Immature natural killer cell (primary cell): ENCODE data around the gene GOLGA7B. TPM values are rescaled to one million over a fixed set of nuclear protein-coding genes. Genes with fewer than 3 reads are reported as not detected.

Experiments used
- DNase-seq, 3 donors: peaks; one replicate each; pipeline ENCODE4 v3.0.0; 2022; ENCODE audit warnings: mixed read lengths in 1 of 3
- H3K27ac Mint-ChIP-seq, 6 donors: one replicate each; pipeline ENCODE4 v1.8.0; 2020; ENCODE audit warnings: mixed read lengths in 6 of 6, mild to moderate bottlenecking in 5 of 6, inconsistent platforms in 4 of 6, moderate library complexity in 3 of 6
- H3K27me3 Mint-ChIP-seq, 3 donors: one replicate each; pipeline ENCODE4 v1.8.0; 2020 to 2021; ENCODE audit warnings: low read depth in 3 of 3, mild to moderate bottlenecking in 3 of 3, mixed read lengths in 3 of 3, moderate library complexity in 3 of 3, inconsistent platforms in 1 of 3
- H3K36me3 Mint-ChIP-seq, 3 donors: one replicate each; pipeline ENCODE4 v1.8.0; 2020; ENCODE audit warnings: mixed read lengths in 3 of 3, inconsistent platforms in 2 of 3, mild to moderate bottlenecking in 2 of 3
- H3K4me1 Mint-ChIP-seq, 2 donors: one replicate each; pipeline ENCODE4 v1.8.0; 2020; ENCODE audit warnings: inconsistent platforms in 2 of 2, mild to moderate bottlenecking in 2 of 2, mixed read lengths in 2 of 2, moderate library complexity in 1 of 2
- H3K4me3 Mint-ChIP-seq, 5 donors: one replicate each; pipeline ENCODE4 v1.8.0; 2020; ENCODE audit warnings: mild to moderate bottlenecking in 5 of 5, mixed read lengths in 5 of 5, inconsistent platforms in 3 of 5, moderate library complexity in 3 of 5
- H3K9me3 Mint-ChIP-seq, 6 donors: one replicate each; pipeline ENCODE4 v1.8.0; 2020; ENCODE audit warnings: mild to moderate bottlenecking in 6 of 6, mixed read lengths in 6 of 6, inconsistent platforms in 4 of 6, moderate library complexity in 3 of 6
- polyA plus RNA-seq, 3 donors: library from polyadenylated mRNA; unstranded; fragments of 300-500 nt; fragmentation: Illumina TruSeq; gene quantifications; one replicate each; pipeline ENCODE4 v1.2.3, GENCODE V29; 2021

The GOLGA7B gene
- polyA plus RNA-seq, 3 donors from 2014 or later: 0.09 to 0.27 (median 0.17) TPM

DNA sequence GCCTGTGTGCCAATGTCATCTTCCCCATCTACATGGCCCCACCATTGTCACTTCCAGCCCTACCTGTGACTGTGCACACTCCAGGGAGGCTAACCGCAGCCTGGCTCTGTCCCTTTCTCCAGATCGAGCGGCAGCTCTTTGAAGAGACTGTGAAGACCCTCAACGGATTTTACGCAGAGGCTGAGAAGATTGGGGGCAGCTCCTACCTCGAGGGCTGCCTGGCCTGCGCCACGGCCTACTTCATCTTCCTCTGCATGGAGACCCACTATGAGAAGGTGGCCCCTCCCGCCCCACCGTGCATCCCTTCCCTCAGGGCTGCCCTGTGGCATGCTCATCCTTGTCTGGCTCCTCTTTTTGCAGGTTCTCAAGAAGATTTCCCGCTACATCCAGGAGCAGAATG lies 14.2 kb downstream of the GOLGA7B start:
- peaks cover 0 to 6% (median 6%) of the 10 kb centered on the region in 3 donors for H3K36me3 Mint-ChIP-seq
- H3K4me1 Mint-ChIP-seq: peaks cover 17 to 22% of the 10 kb centered on the region in 2 donors
- H3K9me3 Mint-ChIP-seq: no peaks in the 10 kb centered on the region
- H3K27me3 Mint-ChIP-seq: peaks cover 0 to 3% (median 0%) of the 10 kb centered on the region in 3 donors
- no peak overlapping the region for H3K4me3 Mint-ChIP-seq
- DNase-seq: no peak
- H3K27ac Mint-ChIP-seq: peak overlapping the region in 1 of 6 donors; percentile 48

DNA sequence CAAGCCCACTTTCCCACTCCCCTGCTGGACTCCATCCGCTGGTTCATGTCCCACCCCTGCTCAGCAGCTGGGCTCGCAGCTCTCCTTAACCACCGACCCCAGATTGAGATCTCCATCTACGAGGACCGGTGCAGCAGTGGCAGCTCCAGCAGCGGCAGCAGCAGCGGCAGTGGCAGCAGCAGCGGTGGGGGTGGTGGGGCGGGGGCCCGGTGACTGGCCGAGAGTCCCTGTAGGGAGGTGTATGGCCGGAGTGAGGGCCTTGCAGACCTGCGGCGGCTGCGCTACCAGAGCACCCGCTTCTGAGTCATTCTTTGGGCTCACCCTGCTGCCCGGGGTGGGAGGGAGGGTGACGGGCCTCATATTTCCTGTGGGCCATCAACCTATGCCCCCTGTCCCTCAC lies 15.8 kb downstream of the GOLGA7B start:
- Mint-ChIP-seq H3K9me3 (no peaks in the 10 kb centered on the region), H3K36me3 (peaks cover 0 to 6% (median 6%) of the 10 kb centered on the region in 3 donors), H3K4me1 (peaks cover 34 to 39% of the 10 kb centered on the region in 2 donors), H3K27ac (no peak overlapping the region), H3K27me3 (peaks cover 0 to 8% (median 4%) of the 10 kb centered on the region in 3 donors), H3K4me3 (no peak overlapping the region)
- no peak for DNase-seq

DNA sequence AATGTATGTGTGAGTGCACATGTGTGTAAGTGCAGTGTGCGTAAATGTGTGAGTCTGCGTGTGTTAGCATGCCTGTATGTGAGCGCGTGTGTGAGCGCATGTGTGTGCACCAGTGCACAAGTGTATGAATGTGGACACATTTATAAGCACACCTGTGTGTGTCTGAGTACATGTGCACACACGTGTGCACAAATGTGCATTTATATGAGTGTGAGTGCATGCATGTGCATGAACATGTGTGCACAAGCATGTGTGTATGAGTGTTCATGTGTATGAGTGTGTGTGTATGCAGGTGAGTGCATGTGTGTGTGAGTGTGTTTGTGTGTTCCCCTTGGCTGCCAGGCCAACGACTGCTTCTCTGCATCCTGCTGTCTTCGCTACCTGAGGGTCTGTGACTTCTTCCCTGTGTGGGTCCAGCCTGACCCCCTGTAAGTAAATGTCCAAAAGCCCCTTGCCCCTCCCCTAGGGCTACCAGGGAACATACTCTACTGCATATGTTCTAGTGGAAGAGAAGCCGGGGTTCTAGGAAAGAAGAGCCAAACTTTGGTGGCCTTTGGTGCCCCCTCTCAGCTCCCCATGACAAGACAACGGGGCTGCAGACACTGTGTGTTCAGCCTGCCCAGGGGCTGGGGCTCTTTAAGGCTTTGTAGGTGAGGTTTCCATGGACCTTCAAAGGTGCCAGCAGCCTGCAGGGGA lies 17.0 kb downstream of the GOLGA7B start:
- H3K27ac Mint-ChIP-seq: peak overlapping the region in 3 of 6 donors; percentile 5 to 56 (median 55)
- peaks cover 0 to 8% (median 4%) of the 10 kb centered on the region in 3 donors for H3K27me3 Mint-ChIP-seq
- DNase-seq: no peak
- H3K4me3 Mint-ChIP-seq: no peak overlapping the region
- peaks cover 39 to 43% of the 10 kb centered on the region in 2 donors for H3K4me1 Mint-ChIP-seq
- H3K9me3 Mint-ChIP-seq: no peaks in the 10 kb centered on the region
- H3K36me3 Mint-ChIP-seq: peaks cover 0 to 6% (median 6%) of the 10 kb centered on the region in 3 donors

DNA sequence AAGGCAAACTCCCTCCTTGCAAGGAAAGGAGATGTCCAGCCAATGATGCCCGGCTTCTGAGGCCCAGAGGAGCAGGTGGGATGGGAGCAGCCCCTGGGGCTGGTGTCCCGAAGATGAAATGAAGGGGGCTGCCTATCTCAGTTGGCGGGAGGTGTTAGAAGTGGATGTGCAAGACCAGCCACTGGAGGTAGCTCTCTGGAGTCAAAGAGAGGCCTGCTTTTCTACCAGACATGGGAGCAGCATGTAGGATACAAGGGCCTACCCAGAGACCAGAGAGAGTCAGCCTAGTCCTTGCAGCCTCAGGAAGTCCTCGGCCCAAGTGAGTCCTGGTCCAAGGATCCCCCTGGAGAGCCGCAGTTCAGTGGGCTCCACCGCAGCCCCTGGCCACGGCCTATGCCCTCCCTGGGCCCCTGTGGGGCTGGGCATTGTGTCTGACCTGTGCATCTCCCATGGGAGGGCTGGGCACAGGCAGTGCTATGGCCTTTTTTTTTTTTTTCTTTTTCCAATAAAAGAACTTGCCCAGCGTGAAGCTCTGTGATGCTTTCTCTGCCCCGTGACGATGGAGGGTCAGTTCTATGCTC lies 17.7 kb downstream of the GOLGA7B start:
- DNase-seq: no peak
- H3K4me1 Mint-ChIP-seq: peaks cover 39 to 43% of the 10 kb centered on the region in 2 donors
- no peak overlapping the region for H3K4me3 Mint-ChIP-seq
- no peaks in the 10 kb centered on the region for H3K9me3 Mint-ChIP-seq
- peaks cover 0 to 6% (median 6%) of the 10 kb centered on the region in 3 donors for H3K36me3 Mint-ChIP-seq
- H3K27me3 Mint-ChIP-seq: peaks cover 0 to 8% (median 4%) of the 10 kb centered on the region in 3 donors
- peak overlapping the region in 4 of 6 donors; percentile 45 to 93 (median 72) for H3K27ac Mint-ChIP-seq

DNA sequence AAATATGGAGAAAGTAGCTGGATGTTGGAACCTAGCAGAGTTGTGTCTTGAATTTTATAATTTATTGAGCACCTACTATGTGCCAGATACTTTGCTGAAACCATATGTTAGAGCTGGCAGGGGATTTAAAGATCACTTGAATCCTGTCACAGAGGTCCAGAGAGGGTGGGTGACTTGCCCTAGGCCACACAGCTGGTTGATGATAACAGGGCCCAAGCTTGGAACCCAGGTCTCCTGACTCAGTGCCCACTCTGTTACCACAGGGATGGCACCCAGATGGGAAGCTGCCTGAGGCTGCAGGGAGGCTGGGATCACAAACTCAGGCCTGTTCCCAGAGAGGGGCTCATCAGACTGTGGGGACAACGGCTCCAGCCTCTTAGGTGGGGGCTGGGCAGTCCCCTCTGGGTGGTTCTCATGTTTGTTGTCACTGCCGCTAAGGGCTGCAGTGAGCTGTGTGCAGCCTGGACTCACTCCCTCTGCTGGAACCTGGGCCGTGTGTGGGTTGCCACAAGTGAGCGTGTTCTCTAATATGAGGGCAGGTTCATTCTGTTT lies 18.6 kb downstream of the GOLGA7B start:
- Mint-ChIP-seq H3K4me1 (peaks cover 39 to 43% of the 10 kb centered on the region in 2 donors), H3K4me3 (peak overlapping the region in 4 of 5 donors; percentile 17 to 80 (median 72)), H3K9me3 (no peaks in the 10 kb centered on the region), H3K27ac (peak overlapping the region in 4 of 6 donors; percentile 65 to 93 (median 88)), H3K27me3 (peaks cover 0 to 8% (median 4%) of the 10 kb centered on the region in 3 donors), H3K36me3 (peaks cover 0 to 6% (median 0%) of the 10 kb centered on the region in 3 donors)
- DNase-seq: no peak

DNA sequence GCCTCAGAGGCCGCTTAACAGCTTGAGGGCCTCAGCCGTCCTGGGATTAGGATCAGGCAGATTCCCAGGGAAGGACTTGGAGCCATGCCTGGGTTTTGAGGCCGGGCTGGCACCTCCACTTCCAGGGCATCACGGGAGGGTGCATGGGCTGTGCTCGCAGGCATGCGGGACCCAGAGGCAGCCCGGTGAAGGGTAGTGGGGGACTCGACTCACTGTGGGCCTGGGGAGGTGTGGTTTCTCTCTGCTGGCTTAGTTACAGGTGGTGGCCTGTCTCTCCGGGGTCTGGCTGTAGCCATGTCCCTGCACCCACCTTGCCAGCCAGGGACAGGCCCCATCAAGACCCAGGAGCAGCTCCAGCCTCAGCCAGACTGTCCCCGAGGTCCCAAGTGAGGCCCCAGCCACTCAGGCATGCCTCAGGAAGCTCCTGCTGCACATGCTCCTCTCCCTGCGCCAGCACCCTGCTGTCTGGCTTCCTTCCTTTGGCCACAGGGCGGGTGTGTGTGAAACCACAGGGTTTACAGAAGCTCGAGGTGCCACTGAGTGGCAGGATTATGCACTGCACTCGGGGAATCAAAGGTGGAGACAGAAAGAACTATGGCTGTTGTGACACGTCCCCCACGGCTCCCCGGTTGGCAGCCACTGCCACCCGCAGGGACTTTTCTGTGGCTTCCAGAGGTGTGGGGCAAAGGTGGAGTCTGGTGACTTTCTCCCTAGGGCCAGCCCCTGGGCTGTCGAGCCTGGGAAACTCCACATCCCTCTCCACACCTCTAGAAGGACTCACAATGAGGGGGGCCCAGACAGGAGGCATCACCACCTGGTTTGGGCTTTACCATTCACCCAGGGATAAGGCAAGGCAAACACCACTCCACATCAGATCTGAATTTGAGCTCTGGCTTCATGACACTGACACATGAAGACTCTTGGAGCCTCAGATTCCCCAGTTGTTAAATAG lies 19.7 kb downstream of the GOLGA7B start:
- H3K9me3 Mint-ChIP-seq: no peaks in the 10 kb centered on the region
- peak overlapping the region; percentile 84 to 93 (median 88) for H3K27ac Mint-ChIP-seq

GRCh38 chr10:97870990-97871389 lies 21.3 kb downstream of the GOLGA7B start:
- Mint-ChIP-seq H3K27me3 (peaks cover 0 to 10% (median 4%) of the 10 kb centered on the region in 3 donors), H3K36me3 (no peaks in the 10 kb centered on the region), H3K4me1 (peaks cover 35 to 39% of the 10 kb centered on the region in 2 donors), H3K27ac (no peak overlapping the region), H3K9me3 (no peaks in the 10 kb centered on the region), H3K4me3 (no peak overlapping the region)
- no peak for DNase-seq

More for the DNA sequence above, 19.7 kb downstream of the GOLGA7B start:
- Mint-ChIP-seq H3K4me3 (peak overlapping the region; percentile 65 to 80 (median 78)), H3K27me3 (peaks cover 0 to 10% (median 4%) of the 10 kb centered on the region in 3 donors), H3K4me1 (peaks cover 39 to 43% of the 10 kb centered on the region in 2 donors), H3K36me3 (peaks cover 0 to 4% (median 0%) of the 10 kb centered on the region in 3 donors)
- DNase-seq: peak; percentile 90 to 91 (median 90)

DNA sequence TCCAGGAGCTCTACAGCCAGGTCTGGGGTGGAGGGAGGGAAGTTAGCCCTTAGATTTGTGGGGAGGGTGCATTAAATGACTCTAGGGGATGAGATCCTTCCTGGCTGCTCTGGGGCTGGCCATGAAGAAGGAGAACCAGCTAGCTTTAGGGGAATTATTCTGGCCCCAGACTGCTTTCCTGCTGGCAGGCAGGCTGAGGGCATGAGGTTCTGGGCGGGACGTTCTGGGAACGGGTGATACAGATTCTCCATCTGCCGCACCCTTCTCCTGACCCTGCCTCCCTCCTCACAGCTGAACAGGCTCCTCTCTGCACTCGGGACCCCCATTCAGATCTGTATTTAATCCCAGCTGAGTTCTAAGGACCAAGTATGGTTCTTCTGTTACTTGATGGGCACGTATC lies 23.9 kb downstream of the GOLGA7B start:
- no peak overlapping the region for H3K4me3 Mint-ChIP-seq
- DNase-seq: no peak
- H3K36me3 Mint-ChIP-seq: no peaks in the 10 kb centered on the region
- peaks cover 0 to 9% (median 6%) of the 10 kb centered on the region in 3 donors for H3K27me3 Mint-ChIP-seq
- no peak overlapping the region for H3K27ac Mint-ChIP-seq
- no peaks in the 10 kb centered on the region for H3K9me3 Mint-ChIP-seq
- peaks cover 24% of the 10 kb centered on the region in 2 donors for H3K4me1 Mint-ChIP-seq

DNA sequence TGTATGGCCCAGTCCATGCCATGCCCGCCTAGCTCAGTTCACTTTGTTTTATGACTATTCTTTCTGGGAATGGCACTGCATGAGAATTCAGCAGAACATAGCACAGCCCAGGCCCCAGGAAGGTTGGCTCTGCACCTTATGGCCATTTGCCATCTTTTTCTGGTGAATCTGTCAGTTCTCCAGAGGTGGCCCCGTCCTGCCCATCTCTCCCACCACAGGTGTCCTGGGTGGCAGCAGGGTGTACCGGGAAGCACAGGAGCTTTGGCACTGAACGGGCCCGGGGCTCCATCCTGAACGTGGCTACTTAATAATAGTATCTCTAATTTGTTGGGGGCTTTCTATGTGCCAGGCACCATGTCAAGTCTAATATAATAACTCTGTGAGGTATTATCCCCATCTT lies 24.7 kb downstream of the GOLGA7B start:
- Mint-ChIP-seq H3K27me3 (peaks cover 0 to 7% (median 5%) of the 10 kb centered on the region in 3 donors), H3K9me3 (no peaks in the 10 kb centered on the region), H3K4me1 (peaks cover 16% of the 10 kb centered on the region in 2 donors), H3K4me3 (no peak overlapping the region), H3K27ac (no peak overlapping the region), H3K36me3 (no peaks in the 10 kb centered on the region)
- DNase-seq: no peak

DNA sequence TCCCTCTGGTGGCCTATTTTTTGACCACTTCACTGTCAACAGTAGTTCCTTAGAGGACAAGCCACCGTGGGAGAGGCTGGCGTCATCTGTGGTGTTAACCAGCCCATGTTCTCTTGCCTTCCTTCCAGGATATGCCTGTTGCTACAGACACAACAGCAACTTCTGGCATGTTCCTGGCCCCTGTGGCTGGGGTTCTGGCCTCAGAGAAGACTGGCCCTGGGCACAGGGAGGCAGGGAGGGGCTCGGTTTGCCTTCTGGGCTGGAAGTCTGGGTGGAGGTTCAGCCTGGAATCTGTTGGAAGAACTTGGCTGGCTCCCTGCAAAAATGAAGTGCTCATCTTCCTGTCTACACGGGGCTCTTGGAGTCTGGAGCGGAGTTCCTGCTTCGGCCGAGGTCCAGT lies 25.7 kb downstream of the GOLGA7B start:
- Mint-ChIP-seq H3K4me3 (no peak overlapping the region), H3K27ac (no peak overlapping the region), H3K9me3 (peaks cover 0 to 1% (median 0%) of the 10 kb centered on the region in 6 donors), H3K36me3 (no peaks in the 10 kb centered on the region), H3K4me1 (peaks cover 5 to 6% of the 10 kb centered on the region in 2 donors), H3K27me3 (peaks cover 0 to 4% (median 2%) of the 10 kb centered on the region in 3 donors)
- DNase-seq: no peak

GRCh38 chr10:97876402-97876801 lies 26.8 kb downstream of the GOLGA7B start:
- Mint-ChIP-seq H3K27ac (no peak overlapping the region), H3K4me3 (no peak overlapping the region), H3K36me3 (no peaks in the 10 kb centered on the region), H3K27me3 (peaks cover 2 to 6% (median 4%) of the 10 kb centered on the region in 3 donors), H3K9me3 (peaks cover 0 to 1% (median 0%) of the 10 kb centered on the region in 6 donors), H3K4me1 (peaks cover 0 to 3% of the 10 kb centered on the region in 2 donors)
- DNase-seq: no peak

DNA sequence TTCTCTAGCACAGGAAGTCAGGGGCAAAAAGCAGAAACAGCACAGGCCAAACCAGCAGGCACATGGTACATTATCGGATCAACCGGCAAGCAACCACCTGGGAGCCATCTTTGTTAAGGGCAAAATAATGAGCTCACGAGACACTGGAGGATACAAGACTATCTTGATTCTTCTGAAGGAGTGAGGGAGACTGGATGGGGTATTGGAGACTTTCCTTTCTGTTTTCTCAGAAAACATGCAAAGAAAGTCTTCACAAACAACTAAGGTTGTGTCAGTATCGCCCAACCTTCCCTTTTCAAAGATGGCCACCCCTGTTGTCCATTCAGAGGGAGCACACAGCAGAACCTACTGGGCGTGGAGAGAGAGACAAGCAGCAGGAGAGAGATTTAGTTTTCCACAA lies 29.6 kb downstream of the GOLGA7B start:
- H3K27ac Mint-ChIP-seq: peak overlapping the region in 2 of 6 donors; percentile 4 to 50
- H3K9me3 Mint-ChIP-seq: peaks cover 0 to 1% (median 0%) of the 10 kb centered on the region in 6 donors
- no peak overlapping the region for H3K4me3 Mint-ChIP-seq
- H3K4me1 Mint-ChIP-seq: peaks cover 20 to 27% of the 10 kb centered on the region in 2 donors
- no peak for DNase-seq
- H3K27me3 Mint-ChIP-seq: peaks cover 4 to 11% (median 4%) of the 10 kb centered on the region in 3 donors
- H3K36me3 Mint-ChIP-seq: no peaks in the 10 kb centered on the region

DNA sequence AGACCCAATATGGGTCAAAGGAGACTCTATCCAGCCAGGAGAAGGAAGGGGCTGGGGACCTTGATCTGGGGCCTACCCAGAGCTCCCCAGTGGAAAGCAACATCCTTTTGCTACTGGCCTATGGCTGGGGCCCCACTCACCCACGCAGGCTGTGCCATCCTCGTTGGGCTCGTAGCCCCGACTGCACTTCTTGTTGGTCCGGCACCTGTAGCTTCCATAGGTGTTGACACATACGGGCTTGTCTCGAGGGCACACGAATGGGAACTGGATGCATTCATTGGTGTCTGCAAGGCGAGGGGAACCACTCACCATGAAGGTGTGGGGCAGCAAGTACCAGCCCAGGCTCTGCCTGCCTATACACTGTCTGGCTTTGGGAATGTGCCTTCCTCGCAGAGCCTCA lies 30.5 kb downstream of the GOLGA7B start:
- DNase-seq: no peak
- Mint-ChIP-seq H3K27ac (no peak overlapping the region), H3K36me3 (no peaks in the 10 kb centered on the region)

More for the DNA sequence above, 30.5 kb downstream of the GOLGA7B start:
- Mint-ChIP-seq H3K27me3 (peaks cover 4 to 11% (median 4%) of the 10 kb centered on the region in 3 donors), H3K9me3 (peaks cover 0 to 1% (median 0%) of the 10 kb centered on the region in 6 donors), H3K4me1 (peaks cover 20 to 27% of the 10 kb centered on the region in 2 donors), H3K4me3 (no peak overlapping the region)
